Type B pancreatic cell (in vitro differentiated cells): Measurements from ENCODE around the gene STK10. TPM values are rescaled to one million over a fixed set of nuclear protein-coding genes. Genes with fewer than 3 reads are reported as not detected.
A peak's percentile ranks its signal among the peaks of the same experiment; 100 is the strongest.

Experiments
- DNase-seq: peaks from one replicate; pipeline ENCODE4 v3.0.0; 2021; ENCODE audit warnings: mixed read lengths; ENCODE audit not compliant: unreplicated experiment; ENCODE audit errors: extremely low spot score
- H3K27ac Mint-ChIP-seq: 2 replicates; pipeline ENCODE4 v1.8.0; 2021; ENCODE audit warnings: mild to moderate bottlenecking, mixed read lengths
- H3K27me3 Mint-ChIP-seq: 2 replicates; pipeline ENCODE4 v1.8.0; 2021; ENCODE audit warnings: mixed read lengths
- H3K36me3 Mint-ChIP-seq: 2 replicates; pipeline ENCODE4 v1.8.0; 2021; ENCODE audit warnings: mixed read lengths
- H3K4me1 Mint-ChIP-seq: one replicate; pipeline ENCODE4 v1.8.0; 2021; ENCODE audit warnings: mixed read lengths; ENCODE audit not compliant: unreplicated experiment
- H3K4me3 Mint-ChIP-seq: 2 replicates; pipeline ENCODE4 v1.8.0; 2021; ENCODE audit warnings: mild to moderate bottlenecking, mixed read lengths
- H3K9me3 Mint-ChIP-seq: 2 replicates; pipeline ENCODE4 v1.8.0; 2021; ENCODE audit warnings: mixed read lengths
- CTCF ChIP-seq: fragments of 200-600 bp; sonication (generic); conservative IDR thresholded peaks from 2 replicates; pipeline ENCODE4 v1.5.0; 2021; ENCODE audit warnings: antibody characterized with exemption, mild to moderate bottlenecking
- total RNA-seq: library from RNA; stranded (reverse); gene quantifications from 2 replicates; pipeline ENCODE4 v1.2.1, GENCODE V29; 2021; ENCODE audit warnings: low replicate concordance

Gene STK10
- total RNA-seq, 1 donor from 2014 or later = 15.2 TPM

- peak overlapping the region; percentile 82 for H3K27ac Mint-ChIP-seq
- H3K4me3 Mint-ChIP-seq = peak overlapping the region; percentile 41
- no peak for TF ChIP-seq CTCF
- H3K4me1 Mint-ChIP-seq = peaks cover 23% of the 10 kb centered on the region
- no peak for DNase-seq
- no peaks in the 10 kb centered on the region for H3K27me3 Mint-ChIP-seq
- peaks cover 17% of the 10 kb centered on the region for H3K36me3 Mint-ChIP-seq
- no peaks in the 10 kb centered on the region for H3K9me3 Mint-ChIP-seq
Observed at GRCh38 chr5:172076761-172077244, 111.2 kb downstream of the STK10 start.

GRCh38 chr5:172075656-172076055, 112.4 kb downstream of the STK10 start:
- no peak overlapping the region for H3K27ac Mint-ChIP-seq
- DNase-seq = no peak
- H3K27me3 Mint-ChIP-seq = no peaks in the 10 kb centered on the region
- H3K4me3 Mint-ChIP-seq = no peak overlapping the region
- H3K4me1 Mint-ChIP-seq = peaks cover 23% of the 10 kb centered on the region
- peaks cover 17% of the 10 kb centered on the region for H3K36me3 Mint-ChIP-seq
- TF ChIP-seq CTCF = no peak
- no peaks in the 10 kb centered on the region for H3K9me3 Mint-ChIP-seq

- Mint-ChIP-seq H3K9me3 (no peaks in the 10 kb centered on the region), H3K4me1 (peaks cover 23% of the 10 kb centered on the region), H3K4me3 (no peak overlapping the region), H3K36me3 (peaks cover 17% of the 10 kb centered on the region), H3K27me3 (no peaks in the 10 kb centered on the region), H3K27ac (no peak overlapping the region)
- no peak for TF ChIP-seq CTCF
- no peak for DNase-seq
Observed at GRCh38 chr5:172074896-172075295, 113.1 kb downstream of the STK10 start.

- H3K4me3 Mint-ChIP-seq = no peak overlapping the region
- peaks cover 11% of the 10 kb centered on the region for H3K36me3 Mint-ChIP-seq
- H3K4me1 Mint-ChIP-seq = no peaks in the 10 kb centered on the region
- TF ChIP-seq CTCF = no peak
- no peaks in the 10 kb centered on the region for H3K27me3 Mint-ChIP-seq
- H3K9me3 Mint-ChIP-seq = no peaks in the 10 kb centered on the region
- H3K27ac Mint-ChIP-seq = no peak overlapping the region
- DNase-seq = no peak
Observed at GRCh38 chr5:172071309-172071875, 116.6 kb downstream of the STK10 start.

GRCh38 chr5:172065431-172066065, 122.5 kb downstream of the STK10 start:
- TF ChIP-seq CTCF = no peak
- DNase-seq = no peak
- H3K27ac Mint-ChIP-seq = no peak overlapping the region
- H3K4me1 Mint-ChIP-seq = peaks cover 13% of the 10 kb centered on the region
- H3K4me3 Mint-ChIP-seq = no peak overlapping the region
- peaks cover 22% of the 10 kb centered on the region for H3K36me3 Mint-ChIP-seq
- no peaks in the 10 kb centered on the region for H3K9me3 Mint-ChIP-seq
- H3K27me3 Mint-ChIP-seq = no peaks in the 10 kb centered on the region
